SK-N-SH (cell line): ENCODE data around the gene GPC5.

Source experiments
- CTCF ChIP-seq: fragments of 200-600 bp; sonication (generic); IDR thresholded peaks from 2 replicates; pipeline ENCODE4 v1.6.1; 2017; ENCODE audit warnings: antibody characterized with exemption, mild to moderate bottlenecking, moderate library complexity
- EP300 ChIP-seq, 2 experiments: IDR thresholded peaks; 2 replicates each; pipeline versions ENCODE4 v1.4.0 to v1.6.1; 2012; ENCODE audit warnings: borderline replicate concordance in 1 of 2, low read depth in 1 of 2, low read length in 1 of 2
- EZH2phosphoT487 ChIP-seq: fragments of 200-600 bp; sonication (generic); IDR thresholded peaks from 2 replicates; pipeline ENCODE4 v1.6.1; 2017; ENCODE audit warnings: low read depth, mixed run types, mild to moderate bottlenecking, antibody characterized with exemption, moderate library complexity, borderline replicate concordance
- FOXJ3 ChIP-seq: sonication (generic); formaldehyde crosslinking; IDR thresholded peaks from 2 replicates; pipeline ENCODE4 v1.5.1; 2020; ENCODE audit warnings: mild to moderate bottlenecking, missing genetic modification reagents
- RCOR1 ChIP-seq: fragments of 150-350 bp; IDR thresholded peaks from 2 replicates; pipeline ENCODE4 v1.6.1; 2017; ENCODE audit warnings: antibody characterized with exemption, low read length
- RFX5 ChIP-seq: IDR thresholded peaks from 2 replicates; pipeline ENCODE4 v1.6.1; 2012; ENCODE audit warnings: mild to moderate bottlenecking, improper control_type of control experiment, low read length
- SIN3A ChIP-seq: IDR thresholded peaks from 2 replicates; pipeline ENCODE4 v1.6.1; 2012; ENCODE audit warnings: low read depth, mild to moderate bottlenecking, low read length, moderate library complexity, borderline replicate concordance
- USF1 ChIP-seq: IDR thresholded peaks from 2 replicates; pipeline ENCODE4 v1.4.0; 2012; ENCODE audit warnings: low read depth, borderline replicate concordance
- USF2 ChIP-seq: fragments of 150-350 bp; IDR thresholded peaks from 2 replicates; pipeline ENCODE4 v1.6.1; 2017; ENCODE audit warnings: antibody characterized with exemption, low read length, low read depth, borderline replicate concordance
- ZBTB33 ChIP-seq: IDR thresholded peaks from 2 replicates; pipeline ENCODE4 v1.4.0; 2012; ENCODE audit warnings: low read depth, borderline replicate concordance
- TF ChIP-seq, protein P1 (sequence below): IDR thresholded peaks from 2 replicates; pipeline ENCODE4 v1.6.1; 2012; ENCODE audit warnings: mild to moderate bottlenecking, low read depth, low read length, moderate library complexity

- TF ChIP-seq EZH2phosphoT487 (no peak), RCOR1 (no peak), CTCF (no peak), EP300 (IDR thresholded peaks at IDR 0.05; ENCODE audit: borderline replicate concordance in 1 of 2, low read depth in 1 of 2, low read length in 1 of 2) (no peak), ZBTB33 (no peak), FOXJ3 (no peak), USF1 (no peak), RFX5 (no peak), USF2 (no peak), SIN3A (no peak)
- TF ChIP-seq, protein P1, sequence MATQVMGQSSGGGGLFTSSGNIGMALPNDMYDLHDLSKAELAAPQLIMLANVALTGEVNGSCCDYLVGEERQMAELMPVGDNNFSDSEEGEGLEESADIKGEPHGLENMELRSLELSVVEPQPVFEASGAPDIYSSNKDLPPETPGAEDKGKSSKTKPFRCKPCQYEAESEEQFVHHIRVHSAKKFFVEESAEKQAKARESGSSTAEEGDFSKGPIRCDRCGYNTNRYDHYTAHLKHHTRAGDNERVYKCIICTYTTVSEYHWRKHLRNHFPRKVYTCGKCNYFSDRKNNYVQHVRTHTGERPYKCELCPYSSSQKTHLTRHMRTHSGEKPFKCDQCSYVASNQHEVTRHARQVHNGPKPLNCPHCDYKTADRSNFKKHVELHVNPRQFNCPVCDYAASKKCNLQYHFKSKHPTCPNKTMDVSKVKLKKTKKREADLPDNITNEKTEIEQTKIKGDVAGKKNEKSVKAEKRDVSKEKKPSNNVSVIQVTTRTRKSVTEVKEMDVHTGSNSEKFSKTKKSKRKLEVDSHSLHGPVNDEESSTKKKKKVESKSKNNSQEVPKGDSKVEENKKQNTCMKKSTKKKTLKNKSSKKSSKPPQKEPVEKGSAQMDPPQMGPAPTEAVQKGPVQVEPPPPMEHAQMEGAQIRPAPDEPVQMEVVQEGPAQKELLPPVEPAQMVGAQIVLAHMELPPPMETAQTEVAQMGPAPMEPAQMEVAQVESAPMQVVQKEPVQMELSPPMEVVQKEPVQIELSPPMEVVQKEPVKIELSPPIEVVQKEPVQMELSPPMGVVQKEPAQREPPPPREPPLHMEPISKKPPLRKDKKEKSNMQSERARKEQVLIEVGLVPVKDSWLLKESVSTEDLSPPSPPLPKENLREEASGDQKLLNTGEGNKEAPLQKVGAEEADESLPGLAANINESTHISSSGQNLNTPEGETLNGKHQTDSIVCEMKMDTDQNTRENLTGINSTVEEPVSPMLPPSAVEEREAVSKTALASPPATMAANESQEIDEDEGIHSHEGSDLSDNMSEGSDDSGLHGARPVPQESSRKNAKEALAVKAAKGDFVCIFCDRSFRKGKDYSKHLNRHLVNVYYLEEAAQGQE = no peak
Observed at GRCh38 chr13:91986761-91987483, 588.5 kb downstream of the GPC5 start.
